IMR-90 (cell line): Measurements from ENCODE around the gene PRKCH.

Source experiments
- BHLHE40 ChIP-seq: fragments of 150-350 bp; IDR thresholded peaks from 2 replicates; pipeline ENCODE4 v1.6.1; 2016; ENCODE audit warnings: mild to moderate bottlenecking, low read depth, low read length
- CEBPB ChIP-seq: IDR thresholded peaks from 2 replicates; pipeline ENCODE4 v1.6.1; 2012; ENCODE audit warnings: low read depth, low read length, improper control_type of control experiment
- CHD1 ChIP-seq: IDR thresholded peaks from 2 replicates; pipeline ENCODE4 v1.6.1; 2012; ENCODE audit warnings: low read depth, low read length, improper control_type of control experiment
- MAFK ChIP-seq: IDR thresholded peaks from 2 replicates; pipeline ENCODE4 v1.6.1; 2012; ENCODE audit warnings: low read depth, low read length, improper control_type of control experiment
- POLR2A ChIP-seq: IDR thresholded peaks from 2 replicates; pipeline ENCODE4 v1.6.1; 2012; ENCODE audit warnings: mild to moderate bottlenecking, low read depth, low read length
- RAD21 ChIP-seq: IDR thresholded peaks from 2 replicates; pipeline ENCODE4 v1.6.1; 2012; ENCODE audit warnings: low read length, improper control_type of control experiment
- RCOR1 ChIP-seq: IDR thresholded peaks from 2 replicates; pipeline ENCODE4 v1.6.1; 2012; ENCODE audit warnings: mild to moderate bottlenecking, low read length, improper control_type of control experiment; ENCODE audit not compliant: insufficient replicate concordance
- TF ChIP-seq, protein P1 (sequence below): conservative IDR thresholded peaks from 2 replicates; pipeline ENCODE4 v1.5.1; 2012; ENCODE audit warnings: mild to moderate bottlenecking, low read depth, low read length, improper control_type of control experiment
- TF ChIP-seq, protein P2 (sequence below): fragments of 150-350 bp; IDR thresholded peaks from 2 replicates; pipeline ENCODE4 v1.6.1; 2016; ENCODE audit warnings: low read depth, mild to moderate bottlenecking, low read length, moderate library complexity, borderline replicate concordance
- TF ChIP-seq, protein P3 (sequence below): fragments of 150-350 bp; IDR thresholded peaks from 2 replicates; pipeline ENCODE4 v1.6.1; 2017; ENCODE audit warnings: mild to moderate bottlenecking, antibody characterized with exemption, low read length, low read depth

GRCh38 chr14:61452452-61452851, 131.1 kb downstream of the PRKCH start:
- no peak for TF ChIP-seq RAD21
- TF ChIP-seq BHLHE40 = no peak
- TF ChIP-seq, protein P1, sequence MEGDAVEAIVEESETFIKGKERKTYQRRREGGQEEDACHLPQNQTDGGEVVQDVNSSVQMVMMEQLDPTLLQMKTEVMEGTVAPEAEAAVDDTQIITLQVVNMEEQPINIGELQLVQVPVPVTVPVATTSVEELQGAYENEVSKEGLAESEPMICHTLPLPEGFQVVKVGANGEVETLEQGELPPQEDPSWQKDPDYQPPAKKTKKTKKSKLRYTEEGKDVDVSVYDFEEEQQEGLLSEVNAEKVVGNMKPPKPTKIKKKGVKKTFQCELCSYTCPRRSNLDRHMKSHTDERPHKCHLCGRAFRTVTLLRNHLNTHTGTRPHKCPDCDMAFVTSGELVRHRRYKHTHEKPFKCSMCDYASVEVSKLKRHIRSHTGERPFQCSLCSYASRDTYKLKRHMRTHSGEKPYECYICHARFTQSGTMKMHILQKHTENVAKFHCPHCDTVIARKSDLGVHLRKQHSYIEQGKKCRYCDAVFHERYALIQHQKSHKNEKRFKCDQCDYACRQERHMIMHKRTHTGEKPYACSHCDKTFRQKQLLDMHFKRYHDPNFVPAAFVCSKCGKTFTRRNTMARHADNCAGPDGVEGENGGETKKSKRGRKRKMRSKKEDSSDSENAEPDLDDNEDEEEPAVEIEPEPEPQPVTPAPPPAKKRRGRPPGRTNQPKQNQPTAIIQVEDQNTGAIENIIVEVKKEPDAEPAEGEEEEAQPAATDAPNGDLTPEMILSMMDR = no peak
- no peak for TF ChIP-seq MAFK
- TF ChIP-seq POLR2A = no peak
- no peak for TF ChIP-seq RCOR1
- no peak for TF ChIP-seq CEBPB
- TF ChIP-seq CHD1 = no peak
- TF ChIP-seq, protein P2, sequence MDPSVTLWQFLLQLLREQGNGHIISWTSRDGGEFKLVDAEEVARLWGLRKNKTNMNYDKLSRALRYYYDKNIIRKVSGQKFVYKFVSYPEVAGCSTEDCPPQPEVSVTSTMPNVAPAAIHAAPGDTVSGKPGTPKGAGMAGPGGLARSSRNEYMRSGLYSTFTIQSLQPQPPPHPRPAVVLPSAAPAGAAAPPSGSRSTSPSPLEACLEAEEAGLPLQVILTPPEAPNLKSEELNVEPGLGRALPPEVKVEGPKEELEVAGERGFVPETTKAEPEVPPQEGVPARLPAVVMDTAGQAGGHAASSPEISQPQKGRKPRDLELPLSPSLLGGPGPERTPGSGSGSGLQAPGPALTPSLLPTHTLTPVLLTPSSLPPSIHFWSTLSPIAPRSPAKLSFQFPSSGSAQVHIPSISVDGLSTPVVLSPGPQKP = no peak
- TF ChIP-seq, protein P3, sequence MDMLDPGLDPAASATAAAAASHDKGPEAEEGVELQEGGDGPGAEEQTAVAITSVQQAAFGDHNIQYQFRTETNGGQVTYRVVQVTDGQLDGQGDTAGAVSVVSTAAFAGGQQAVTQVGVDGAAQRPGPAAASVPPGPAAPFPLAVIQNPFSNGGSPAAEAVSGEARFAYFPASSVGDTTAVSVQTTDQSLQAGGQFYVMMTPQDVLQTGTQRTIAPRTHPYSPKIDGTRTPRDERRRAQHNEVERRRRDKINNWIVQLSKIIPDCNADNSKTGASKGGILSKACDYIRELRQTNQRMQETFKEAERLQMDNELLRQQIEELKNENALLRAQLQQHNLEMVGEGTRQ = no peak
